GM21786 (cell line): ENCODE results near the gene METTL16.
"Not testable (repeated sequence)": the region's sequence is repeated elsewhere in the genome, so short reads cannot be mapped to it uniquely, and the experiment has no call there.

Source experiments
- ATAC-seq: cut with Tn5 transposase; IDR thresholded peaks from one replicate; pipeline ENCODE4 v1.9.1; 2021; ENCODE audit not compliant: unreplicated experiment

METTL16 gene

DNA sequence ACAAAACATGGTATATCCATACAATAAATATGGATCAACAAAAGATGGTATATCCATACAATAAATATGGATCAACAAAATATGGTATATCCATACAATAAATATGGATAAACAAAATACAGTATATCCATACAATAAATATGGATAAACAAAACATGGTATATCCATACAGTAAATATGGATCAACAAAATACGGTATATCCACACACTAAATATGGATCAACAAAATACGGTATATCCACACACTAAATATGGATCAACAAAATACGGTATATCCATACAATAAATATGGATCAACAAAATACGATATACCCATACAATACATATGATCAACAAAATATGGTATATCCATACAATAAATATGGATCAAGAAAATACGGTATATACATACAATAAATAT, 8.1 kb downstream of the METTL16 start:
- no peak for ATAC-seq

DNA sequence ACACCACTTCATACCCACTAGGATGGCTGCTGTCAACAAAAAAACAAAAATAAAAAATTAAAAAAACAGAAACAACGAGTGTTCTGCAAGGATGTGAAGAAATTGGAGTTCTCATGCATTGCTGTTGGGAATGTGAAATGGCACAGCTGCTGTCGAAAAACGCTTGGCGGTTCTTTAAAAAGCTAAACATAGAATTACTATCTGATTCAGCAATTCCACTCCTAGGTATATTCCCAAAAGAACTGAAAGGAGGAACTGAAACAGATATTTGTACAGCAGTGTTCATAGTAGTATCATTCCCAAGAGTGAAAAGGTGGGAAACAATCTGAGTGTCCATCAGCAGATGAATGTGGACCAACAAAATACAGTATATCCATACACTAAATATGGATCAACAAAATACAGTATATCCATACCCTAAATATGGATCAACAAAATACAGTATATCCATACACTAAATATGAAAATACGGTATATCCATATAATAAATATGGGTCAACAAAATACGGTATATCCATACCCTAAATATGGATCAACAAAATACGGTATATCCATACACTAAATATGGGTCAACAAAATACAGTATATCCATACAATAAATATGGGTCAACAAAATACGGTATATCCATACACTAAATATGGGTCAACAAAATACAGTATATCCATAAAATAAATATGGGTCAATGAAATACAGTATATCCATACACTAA, 8.7 kb downstream of the METTL16 start:
- no peak for ATAC-seq

DNA sequence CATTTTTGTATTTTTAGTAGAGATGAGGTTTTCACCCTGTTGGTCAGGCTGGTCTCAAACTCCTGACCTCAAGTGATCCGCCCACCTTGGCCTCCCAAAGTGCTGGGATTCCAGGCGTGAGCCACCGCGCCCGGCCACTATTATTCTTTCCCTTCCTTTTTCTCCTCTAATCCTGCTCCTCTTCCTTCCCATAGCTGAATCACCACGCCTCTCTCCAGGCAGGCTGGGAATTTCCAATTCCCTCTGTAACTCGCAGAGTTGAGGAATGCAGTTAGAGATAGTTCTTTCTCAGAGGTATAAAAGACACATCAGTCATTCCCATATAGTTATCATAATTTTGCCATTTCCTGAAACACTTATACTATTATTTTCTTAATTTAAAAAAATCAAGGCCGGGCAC, 11.2 kb downstream of the METTL16 start:
- ATAC-seq: no peak

DNA sequence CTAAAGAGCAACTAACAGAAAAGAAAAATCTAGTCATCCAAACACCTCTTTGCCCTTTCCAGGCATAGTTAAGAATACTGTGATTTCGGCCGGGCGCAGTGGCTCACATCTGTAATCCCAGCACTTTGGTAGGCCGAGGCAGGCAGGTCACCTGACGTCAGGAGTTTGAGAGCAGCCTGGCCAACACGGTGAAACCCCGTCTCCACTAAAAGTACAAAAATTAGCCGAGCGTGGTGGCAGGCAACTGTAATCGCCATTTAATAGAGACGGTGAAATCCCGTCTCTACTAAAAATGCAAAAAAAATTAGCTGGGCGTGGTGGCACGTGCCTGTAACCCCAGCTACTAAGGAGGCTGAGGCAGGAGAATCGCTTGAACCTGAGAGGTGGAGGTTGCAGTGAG, 22.4 kb downstream of the METTL16 start:
- not testable (repeated sequence) for ATAC-seq

DNA sequence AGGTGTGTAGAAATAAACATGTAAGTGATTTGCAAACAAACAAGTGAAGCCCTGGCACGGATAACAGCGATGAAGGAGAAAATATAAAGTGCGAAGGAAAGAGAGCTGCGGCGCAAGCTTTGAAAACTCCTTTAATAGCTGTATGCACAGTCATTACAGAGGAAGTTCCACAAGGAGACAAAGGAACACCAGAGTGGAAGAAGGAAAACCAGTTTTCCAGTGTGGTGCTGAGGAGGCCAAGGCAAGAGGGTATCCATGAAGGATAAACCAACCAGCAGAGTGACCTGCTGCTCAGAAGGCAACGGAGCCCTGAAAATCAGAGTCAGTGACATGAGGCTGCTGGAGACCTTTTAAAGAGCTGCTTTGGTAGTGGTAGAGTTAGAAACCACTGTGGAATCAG, 24.4 kb downstream of the METTL16 start:
- no peak for ATAC-seq

DNA sequence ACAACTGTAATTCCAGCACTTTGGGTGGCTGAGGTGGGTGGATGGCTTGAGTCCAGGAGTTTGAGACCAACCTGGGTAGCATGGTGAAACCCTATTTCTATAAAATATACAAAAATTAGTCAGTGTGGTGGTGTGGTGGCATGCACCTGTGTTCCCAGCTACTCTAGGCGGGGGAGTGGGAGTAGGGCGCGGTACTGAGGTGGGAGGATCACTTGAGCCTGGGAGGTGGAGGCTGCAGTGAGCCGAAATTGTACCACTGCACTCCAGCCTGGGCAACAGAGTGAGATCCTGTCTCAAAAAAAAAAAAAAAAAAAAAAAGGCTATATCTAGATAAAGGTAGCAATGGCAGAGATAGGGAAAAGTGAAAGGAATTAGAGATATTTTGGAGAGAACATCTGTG, 25.0 kb downstream of the METTL16 start:
- not testable (repeated sequence) for ATAC-seq

DNA sequence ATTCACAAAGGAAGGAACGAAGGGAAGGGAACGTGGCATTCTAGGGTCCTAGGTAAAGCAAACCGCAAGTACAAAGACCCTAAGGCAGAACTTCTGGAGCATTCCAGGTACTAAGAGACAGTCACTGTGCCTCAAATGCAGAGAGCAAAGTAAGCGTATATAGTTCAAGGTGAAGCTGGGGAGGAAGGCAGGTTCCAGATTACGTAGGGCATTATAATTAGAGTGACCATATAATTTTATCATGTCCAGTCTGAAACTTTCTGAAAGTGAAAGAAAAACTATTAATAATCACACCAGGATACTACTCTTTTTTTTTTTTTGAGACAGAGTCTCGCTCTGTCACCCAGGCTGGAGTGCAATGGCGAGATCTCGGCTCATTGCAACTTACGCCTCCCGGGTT, 25.7 kb downstream of the METTL16 start:
- ATAC-seq: no peak

DNA sequence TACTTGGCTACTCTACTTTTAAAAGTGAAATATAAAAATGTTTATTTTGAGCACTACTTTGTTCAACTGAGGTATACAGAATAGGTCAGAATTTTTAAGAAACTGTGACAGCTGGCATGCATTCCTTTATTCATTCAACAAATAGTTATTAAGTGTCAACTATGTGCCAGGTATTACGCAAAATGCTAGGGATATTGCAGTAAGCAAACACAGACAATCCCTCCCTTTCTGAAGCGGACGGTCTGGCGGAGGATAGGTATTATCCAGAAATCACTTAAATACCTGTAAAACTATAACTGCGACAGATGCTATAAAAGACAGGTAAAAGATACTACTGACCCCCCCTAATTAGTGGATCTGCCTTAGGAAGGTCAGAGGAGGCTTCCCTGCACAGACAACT, 26.1 kb downstream of the METTL16 start:
- ATAC-seq: no peak

DNA sequence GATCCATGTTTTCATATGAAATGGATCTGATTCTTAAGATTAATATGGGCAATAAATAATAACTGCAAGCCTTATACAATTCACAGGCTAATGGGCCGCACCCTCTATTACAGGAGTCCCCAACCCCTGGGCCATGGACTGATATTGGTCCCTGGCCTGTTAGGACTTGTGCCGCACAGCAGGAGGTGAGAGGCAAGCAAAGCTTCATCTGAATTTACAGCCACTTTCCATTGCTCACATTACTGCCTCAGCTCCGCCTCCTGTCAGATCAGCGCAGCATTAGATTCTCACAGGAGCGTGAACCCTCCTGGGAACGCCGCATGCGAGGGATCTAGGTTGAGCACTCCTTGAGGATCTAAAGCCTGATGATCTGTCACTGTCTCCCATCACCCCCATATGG, 26.8 kb downstream of the METTL16 start:
- no peak for ATAC-seq

DNA sequence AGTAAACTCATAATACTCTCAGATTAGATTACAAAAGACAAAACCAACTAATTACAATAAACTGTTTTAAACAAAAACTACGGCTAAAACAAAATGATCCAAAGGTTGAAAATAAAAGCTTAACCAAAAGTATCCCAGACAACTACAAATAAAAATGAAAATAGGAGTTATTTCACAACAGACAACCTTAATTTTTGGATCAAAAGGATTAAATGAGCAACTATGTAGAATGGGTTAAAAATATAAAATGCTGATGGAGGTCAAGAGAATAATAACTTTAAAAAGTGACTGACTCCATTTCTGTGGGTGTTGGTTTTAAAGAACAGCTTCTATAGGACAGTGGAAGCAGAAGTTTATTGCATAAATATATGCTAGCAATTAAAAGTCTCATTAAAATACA, 28.6 kb downstream of the METTL16 start:
- ATAC-seq: no peak

DNA sequence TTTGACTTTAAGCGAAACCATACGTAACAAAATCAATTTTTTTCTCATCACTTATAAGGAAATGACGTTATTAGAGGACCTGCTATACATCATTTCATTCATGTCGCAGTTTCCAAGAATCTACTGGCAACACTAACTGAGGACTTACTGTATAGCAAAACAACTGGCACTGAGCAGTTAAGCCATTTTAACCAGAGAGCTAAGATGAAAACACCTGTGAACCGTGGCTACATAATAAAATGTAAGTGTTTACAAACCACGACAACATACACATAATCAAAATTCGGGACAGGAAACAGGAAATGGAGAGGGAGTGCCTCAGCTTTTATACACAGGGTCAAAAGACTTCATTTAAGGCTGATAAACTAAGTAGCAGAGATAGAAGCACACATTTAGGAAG, 29.5 kb downstream of the METTL16 start:
- ATAC-seq: no peak

DNA sequence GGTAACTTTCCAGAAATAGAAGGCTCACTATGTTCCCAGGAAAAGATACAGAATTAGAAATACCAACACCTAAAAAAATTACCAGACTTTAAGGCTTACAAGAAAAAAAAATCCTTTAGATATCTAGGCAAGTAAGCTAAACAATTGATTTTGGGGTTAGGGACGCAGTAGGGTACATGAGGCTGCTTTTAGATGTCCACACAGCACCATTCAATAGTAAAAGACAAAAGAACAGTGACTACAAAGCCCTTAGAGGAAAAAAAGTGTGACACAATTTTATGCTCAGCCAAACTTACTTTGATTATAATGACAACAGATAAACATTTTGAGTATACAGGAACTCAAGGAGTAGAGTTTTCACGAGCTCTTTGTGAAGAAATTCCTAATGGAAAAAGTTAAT, 29.9 kb downstream of the METTL16 start:
- no peak for ATAC-seq

DNA sequence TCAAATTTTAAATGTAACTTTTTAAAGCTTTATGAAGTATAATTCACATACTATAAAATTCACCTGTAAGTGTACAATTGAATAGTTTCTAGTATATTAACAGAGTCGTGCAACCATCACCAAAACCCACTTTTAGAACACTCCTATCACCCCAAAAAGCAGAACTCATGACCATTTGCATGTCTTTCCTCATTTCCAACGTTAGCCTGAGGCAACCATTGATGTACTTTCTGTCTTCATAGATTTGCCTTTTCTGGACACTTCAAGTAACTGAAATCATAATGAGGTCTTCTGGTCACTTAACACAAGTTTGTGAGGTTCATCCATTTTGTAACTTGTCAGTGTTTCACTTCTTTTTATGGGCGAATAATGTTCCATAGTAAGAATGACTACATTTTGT, 33.2 kb downstream of the METTL16 start:
- ATAC-seq: no peak

DNA sequence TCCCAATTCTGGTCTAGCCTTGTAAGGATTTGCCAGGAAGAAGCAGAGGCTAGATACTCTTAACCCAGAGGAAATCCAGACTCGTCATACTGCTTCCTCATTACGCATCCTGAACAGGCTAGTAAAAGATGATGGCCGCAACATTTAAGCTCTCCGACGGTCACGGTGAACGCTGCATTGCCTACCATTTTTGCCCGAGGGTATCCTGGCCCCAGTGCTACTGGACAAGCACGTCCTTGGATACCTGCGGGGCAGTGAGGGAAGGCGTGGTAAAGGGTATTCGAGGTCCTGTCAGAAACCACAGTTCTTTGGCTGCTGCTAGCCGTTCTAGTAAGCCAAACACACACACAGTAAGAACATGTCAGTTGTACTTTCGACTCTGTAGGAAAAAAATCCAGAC, 36.6 kb downstream of the METTL16 start:
- no peak for ATAC-seq

DNA sequence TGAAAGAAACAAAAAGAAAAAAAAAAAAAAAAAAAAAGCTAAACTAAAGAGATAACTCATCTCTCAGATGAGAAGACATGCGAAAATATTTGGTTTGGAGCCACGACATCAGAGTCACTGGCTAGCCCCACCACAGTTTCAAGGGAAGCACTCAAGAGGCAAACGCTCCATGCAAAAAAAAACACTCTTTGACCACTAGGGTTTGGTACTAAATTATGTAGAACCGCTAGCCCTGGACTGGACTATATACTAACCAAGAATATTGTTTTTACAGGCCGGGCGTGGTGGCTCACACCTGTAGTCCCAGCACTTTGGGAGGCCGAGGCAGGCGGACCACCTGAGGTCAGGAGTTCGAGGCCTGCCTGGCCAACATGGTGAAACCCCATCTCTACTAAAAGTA, 37.3 kb downstream of the METTL16 start:
- no peak for ATAC-seq

DNA sequence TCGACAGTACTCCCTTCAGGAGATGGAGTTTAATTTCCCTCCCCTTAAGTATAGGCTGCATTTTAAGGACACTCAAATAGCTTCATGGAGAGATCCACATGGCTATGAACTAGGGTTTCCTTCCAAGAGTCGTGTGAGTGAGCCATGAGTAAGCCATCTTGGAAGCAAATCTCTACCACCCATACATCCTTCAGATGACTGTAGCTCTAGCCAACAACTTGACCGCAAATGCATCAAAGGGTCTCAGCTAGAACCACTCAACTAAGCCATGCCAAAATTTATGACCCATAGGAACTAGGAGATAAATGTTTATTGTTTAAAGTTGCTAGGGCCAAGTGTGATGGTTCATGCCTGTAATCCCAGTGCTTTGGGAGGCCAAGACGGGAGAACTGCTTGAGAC, 43.4 kb downstream of the METTL16 start:
- no peak for ATAC-seq

DNA sequence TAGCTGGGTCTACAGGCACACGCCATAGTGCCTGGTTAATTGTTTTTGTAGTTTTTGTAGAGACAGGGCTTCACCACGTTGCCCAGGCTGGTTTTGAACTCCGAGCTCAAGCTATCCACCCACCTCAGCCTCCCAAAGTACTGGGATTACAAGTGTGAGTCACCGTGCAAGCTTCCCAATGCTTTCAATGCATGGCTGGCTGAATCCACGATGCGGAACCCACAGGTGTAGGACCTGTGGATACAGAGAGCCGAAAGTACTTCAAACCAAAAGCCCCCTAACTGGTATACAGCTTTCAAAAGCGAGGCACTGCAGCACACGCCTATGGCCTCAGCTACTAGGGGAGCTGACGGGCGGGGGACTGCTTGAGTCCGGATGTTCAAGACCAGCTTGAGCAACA, 44.8 kb downstream of the METTL16 start:
- no peak for ATAC-seq

DNA sequence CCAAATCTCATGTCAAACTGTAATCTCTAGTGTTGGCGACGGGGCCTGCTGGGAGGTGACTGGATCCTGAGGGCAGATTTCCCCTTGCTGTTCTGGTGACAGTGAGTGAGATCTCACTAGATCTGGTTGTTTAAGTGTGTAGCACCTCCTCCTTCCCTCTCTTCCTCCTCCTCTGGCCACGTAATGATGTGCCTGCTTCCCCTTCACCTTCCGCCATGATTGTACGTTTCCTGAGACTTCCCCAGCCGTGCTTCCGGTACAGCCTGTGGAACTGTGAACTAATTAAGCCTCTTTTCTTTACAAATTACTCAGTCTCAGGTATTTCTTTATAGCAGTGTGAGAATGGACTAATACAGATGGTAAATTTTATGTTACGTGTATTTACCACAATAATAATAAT, 49.2 kb downstream of the METTL16 start:
- no peak for ATAC-seq

DNA sequence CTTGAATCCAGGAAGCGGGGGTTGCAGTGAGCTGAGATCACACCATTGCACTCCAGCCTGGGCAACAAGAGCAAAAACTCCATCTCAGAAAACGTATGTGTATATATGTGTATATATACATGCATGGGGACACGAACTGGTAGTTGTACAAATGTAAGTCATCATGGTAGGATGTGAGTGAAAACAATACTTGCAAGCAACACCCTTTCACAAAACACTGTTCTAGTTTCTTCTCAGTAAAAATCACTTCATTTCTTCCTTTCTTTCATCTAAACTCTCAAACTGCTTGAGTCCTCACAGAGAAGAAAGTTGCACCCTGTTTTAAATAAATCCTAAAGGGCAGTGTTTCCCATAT, 51.8 kb downstream of the METTL16 start:
- ATAC-seq: no peak

DNA sequence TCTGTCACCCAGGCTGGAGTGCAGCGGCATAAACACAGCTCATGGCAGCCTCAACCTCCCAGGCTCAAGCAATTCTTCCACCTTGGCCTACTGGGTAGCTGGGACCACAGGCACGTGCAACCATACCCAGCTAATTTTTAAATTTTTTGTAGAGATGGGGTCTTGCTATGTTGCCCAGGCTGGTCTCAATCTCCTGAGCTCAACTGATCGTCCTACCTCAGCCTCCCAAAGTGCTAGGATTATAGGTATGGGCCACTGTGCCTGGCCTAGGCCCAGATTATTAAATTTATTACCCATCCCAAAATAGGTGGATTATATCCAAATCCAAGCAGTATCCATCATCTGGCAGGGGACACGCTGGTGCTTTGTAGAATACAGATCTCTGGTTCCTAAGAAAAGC, 53.8 kb downstream of the METTL16 start:
- ATAC-seq: no peak

DNA sequence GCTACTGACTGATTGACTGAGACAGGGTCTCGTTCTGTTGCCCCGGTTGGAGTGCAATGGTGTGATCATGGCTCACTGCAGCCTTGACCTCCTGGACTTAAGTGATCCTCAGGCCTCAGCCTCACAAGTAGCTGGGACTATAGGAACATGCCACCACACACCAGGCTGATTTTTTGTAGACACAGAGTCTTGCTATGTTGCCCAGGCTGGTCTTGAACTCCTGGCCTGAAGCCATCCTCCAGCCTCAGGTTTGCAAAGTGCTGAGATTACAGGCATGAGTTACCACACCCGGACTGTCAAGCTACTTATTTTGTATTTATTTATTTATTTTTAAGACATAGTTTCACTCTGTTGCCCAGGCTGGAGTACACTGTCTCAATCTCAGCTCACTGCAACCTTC, 55.2 kb downstream of the METTL16 start:
- no peak for ATAC-seq

DNA sequence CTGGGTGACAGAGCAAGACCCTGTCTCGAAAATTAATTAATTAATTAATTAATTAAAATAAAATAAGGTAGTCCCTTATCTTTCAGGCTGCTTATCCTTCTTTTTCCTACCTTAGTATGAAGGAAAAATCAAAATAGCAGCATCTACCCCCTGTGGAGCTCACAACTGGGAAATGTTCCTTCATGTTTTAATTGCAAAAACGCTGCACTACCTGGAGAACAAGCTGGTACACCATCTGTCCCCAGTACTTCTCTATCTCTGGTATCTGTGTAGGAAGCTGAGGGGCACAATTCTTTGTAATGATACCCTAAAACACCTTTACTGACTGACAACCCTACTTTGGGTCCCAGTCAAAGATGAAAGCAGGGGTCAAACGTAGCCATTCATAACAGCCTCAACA, 55.7 kb downstream of the METTL16 start:
- no peak for ATAC-seq

DNA sequence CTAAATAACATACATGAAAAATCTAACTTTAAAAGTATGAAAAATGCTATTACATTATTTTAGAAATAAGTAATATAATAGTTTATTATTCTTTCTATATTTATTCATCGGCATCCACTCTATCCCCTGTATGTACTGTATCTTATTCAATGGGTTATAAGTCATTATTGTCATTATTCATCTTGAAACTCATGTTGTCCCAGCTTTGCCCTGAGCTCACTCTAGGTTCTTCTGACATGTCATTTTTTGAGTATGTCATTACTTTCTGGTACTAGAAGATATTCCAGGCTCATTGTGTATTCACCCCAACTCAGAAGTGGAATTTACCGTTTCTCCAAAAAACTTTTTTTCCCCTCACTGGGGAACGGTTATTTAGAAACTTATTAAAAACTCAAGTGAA, 57.8 kb downstream of the METTL16 start:
- ATAC-seq: no peak

DNA sequence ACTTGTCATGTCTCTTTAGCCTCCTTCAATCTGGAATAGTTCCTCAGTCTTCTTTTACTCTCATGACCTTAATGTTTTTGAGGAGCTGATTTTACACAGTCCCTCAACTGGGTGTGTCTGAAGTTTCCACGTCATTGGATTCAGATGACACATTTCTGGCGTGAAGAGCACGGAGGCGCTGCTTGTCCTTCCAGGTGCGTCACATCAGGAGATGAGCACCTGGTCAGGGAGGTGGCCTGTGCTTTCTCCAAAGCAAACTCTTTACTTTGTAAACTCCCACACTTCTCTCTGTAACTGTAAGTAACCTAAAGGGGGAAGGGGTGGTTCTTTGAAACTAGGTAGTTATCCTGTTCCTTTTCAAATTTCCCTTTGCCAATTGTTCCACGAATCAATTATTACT, 58.4 kb downstream of the METTL16 start:
- no peak for ATAC-seq
